ENCODE measurements around the gene UNC5B. TPM values are rescaled to one million over a fixed set of nuclear protein-coding genes. Genes with fewer than 3 reads are reported as not detected.

UNC5B gene
- total RNA-seq, 1 donor = 20.6 TPM

GRCh38 chr10:71221586-71222202 is 9.3 kb downstream of the UNC5B start:
- no peak for TF ChIP-seq CTCF (IDR thresholded peaks at IDR 0.05; ENCODE audit: insufficient read depth, low read length)
- DNase-seq (ENCODE audit: low read depth) = peak; percentile 28
- no peak overlapping the region for H3K4me3 ChIP-seq (ENCODE audit: low read depth, low read length)

GRCh38 chr10:71222601-71223346 is 10.4 kb downstream of the UNC5B start:
- H3K4me3 ChIP-seq (ENCODE audit: low read depth, low read length) = no peak overlapping the region
- TF ChIP-seq CTCF (IDR thresholded peaks at IDR 0.05; ENCODE audit: insufficient read depth, low read length) = no peak
- peak; percentile 44 for DNase-seq (ENCODE audit: low read depth)

GRCh38 chr10:71223347-71224058 is 11.1 kb downstream of the UNC5B start:
- DNase-seq (ENCODE audit: low read depth) = no peak
- H3K4me3 ChIP-seq (ENCODE audit: low read depth, low read length) = no peak overlapping the region
- no peak for TF ChIP-seq CTCF (IDR thresholded peaks at IDR 0.05; ENCODE audit: insufficient read depth, low read length)

- TF ChIP-seq CTCF (IDR thresholded peaks at IDR 0.05; ENCODE audit: insufficient read depth, low read length) = no peak
- H3K4me3 ChIP-seq (ENCODE audit: low read depth, low read length) = no peak overlapping the region
Measured at GRCh38 chr10:71225291-71226058, 13.1 kb downstream of the UNC5B start.

GRCh38 chr10:71228875-71229675 is 16.7 kb downstream of the UNC5B start:
- no peak overlapping the region for H3K4me3 ChIP-seq (ENCODE audit: low read depth, low read length)
- TF ChIP-seq CTCF (IDR thresholded peaks at IDR 0.05; ENCODE audit: insufficient read depth, low read length) = no peak
- DNase-seq (ENCODE audit: low read depth) = no peak

More at GRCh38 chr10:71225291-71226058, 13.1 kb downstream of the UNC5B start:
- no peak for DNase-seq (ENCODE audit: low read depth)
